HG02885 (cell line): ENCODE measurements around the gene HOXB5.

ENCODE experiments used
- ATAC-seq: cut with Tn5 transposase; IDR thresholded peaks from one replicate; pipeline ENCODE4 v1.9.1; 2021; ENCODE audit warnings: mild to moderate bottlenecking; ENCODE audit not compliant: unreplicated experiment, poor library complexity

HOXB5 gene

DNA sequence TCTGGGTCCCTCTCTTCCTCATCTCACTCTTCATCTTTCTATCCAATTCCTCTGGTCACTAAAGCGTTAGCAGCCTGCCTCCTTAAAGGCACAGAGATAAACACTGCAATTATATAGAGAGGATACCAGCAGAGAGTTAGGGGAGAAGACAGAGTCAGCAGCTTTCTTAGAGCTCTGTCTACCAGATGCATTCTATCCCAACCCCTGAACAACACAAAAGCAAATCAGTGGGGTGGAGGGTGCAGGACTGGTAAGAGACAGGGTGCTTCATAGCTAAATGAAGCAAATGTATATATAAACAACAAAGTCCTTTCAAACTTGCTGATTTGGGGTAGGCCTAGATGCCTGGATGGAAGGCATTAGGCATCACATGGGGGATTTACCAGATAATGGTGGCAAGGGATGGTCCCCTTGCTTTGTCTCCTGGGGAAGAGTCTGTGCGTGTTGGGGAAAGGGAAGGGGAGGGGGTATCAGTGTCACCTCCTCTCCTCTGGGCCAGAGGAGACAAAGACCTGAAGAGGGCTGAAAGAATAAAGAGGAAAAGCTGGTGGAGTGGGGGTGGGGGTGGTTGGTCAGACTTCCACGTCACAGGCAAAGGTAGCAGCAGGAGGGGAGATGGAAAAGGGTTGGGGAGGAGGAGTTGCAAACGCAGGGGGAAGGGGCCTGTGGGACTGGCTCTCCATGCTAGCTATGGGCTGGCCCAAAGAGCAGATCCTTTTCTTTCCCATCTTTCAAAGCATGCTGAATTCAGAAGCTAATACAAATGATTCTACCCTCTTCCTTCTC, 27.5 kb downstream of the HOXB5 start:
- no peak for ATAC-seq

DNA sequence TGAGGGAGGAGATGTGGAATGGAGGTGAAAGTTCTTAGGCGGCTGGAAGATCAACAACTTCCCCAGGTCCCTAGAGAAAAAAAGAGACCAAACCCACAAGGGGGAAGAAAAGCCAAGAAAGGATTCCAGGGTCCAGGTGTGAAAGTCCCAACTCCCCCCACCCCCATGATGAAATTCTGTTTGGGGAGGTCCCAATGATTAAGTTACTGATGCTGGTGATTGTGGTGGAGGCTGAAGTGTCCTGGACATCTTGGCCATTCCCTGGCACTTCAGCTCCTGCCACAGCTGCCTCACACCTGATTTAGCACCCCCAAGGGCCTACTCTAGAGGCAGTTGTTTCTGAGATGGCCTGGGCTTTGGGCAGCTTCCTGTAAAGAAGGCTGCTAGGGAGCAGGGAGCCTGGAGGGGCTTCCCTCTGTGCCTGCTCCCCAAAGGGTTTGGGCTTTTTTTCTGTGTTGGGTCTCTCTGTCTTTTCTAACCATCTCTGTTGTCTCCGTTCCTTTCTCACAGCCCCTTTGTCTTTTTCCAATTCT, 28.5 kb downstream of the HOXB5 start:
- no peak for ATAC-seq

DNA sequence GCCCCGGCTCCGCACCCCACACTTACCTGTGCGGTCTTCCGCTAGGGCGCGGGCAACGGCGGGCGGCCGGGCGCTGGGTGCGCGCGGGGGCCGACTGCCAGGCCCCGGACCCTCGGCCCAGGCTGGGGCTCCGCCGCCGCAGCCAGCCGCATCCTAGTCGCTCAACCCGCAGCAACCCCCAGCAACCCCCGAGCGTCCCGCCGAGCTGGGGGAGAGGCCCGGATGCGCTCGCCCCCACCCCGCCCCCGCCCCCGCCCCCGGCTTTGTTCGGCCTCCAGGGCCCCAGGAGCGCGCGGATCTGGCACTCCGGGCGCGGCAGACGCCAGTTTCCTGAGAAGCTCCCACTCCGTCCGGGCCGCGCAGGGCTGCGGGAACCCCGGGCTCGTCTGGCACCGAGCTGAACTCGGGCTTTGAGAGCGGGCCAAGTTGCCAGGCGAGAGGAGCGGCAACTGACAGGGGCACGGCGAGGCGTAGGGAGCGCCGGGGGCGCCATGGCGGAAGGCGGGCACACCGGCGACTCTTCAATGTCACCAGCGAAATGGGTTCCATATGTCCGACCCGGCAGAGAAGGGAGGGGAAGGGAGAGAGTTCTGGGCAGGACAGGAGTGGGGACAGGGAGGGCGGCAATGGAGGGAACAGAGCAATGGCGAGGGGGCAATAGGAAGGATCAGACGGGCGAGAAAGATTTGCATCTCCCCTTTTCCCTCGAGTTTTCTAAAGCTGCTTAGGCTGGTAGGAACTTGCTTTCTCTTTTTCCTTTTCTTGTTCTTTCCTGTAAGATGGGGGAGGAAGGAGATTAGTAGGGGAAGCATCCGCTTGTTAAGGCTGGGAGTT, 29.2 kb downstream of the HOXB5 start:
- no peak for ATAC-seq

DNA sequence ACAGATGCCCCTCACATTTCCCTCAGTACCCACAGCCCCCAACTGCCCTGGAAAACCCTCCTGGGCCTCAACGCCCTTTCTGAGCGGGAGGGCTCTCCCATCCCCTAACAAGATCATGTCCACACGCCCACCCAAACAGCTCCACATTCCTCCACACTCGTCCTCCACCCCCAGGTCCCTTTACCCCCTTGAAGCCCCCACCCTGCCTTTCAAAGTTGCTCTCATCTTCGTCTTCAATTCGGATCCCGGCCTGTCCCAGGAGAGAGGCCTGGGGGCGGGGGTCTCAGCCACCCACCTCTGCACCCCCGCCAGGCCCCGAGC, 29.8 kb downstream of the HOXB5 start:
- no peak for ATAC-seq

DNA sequence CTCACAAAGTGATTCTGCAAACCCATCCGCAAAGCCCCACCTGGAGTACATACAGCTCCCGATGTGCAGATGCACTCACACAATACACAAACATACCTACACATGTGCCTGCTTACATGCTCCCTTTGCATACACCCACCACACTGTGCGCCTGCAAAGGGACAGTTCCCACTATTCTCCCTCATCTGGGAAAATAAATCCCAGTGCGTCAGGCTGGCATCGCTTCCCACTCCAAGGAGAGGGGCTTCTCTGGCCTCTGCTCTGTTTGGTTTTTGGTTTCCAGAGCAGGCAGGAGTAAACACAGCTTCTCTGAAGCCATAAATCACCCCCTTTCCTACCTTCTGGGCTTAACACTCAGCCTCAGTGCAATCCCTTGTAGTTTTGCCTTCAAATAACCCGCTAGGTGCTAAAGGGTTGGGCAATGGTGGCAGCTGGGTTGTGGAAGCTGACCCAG, 30.2 kb downstream of the HOXB5 start:
- no peak for ATAC-seq

DNA sequence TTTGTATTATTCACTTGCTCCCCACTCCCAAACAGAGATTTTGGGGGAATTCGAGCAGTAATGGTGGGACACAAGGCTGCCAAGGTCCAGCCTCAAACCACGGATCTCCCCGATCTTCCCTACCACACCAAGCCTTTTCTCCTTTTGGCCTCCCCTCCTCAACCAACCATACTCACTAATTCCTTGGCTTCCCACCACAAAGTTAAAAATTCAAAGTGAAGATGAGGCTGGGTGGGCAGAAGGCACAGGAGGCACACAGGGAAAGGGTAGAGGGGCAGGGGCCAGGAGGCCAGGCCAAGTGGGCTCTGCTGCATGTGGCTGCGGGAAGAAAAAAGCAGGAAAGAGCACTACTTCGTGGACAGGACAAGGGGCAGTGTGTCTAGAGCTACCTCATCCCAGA, 30.6 kb downstream of the HOXB5 start:
- no peak for ATAC-seq

DNA sequence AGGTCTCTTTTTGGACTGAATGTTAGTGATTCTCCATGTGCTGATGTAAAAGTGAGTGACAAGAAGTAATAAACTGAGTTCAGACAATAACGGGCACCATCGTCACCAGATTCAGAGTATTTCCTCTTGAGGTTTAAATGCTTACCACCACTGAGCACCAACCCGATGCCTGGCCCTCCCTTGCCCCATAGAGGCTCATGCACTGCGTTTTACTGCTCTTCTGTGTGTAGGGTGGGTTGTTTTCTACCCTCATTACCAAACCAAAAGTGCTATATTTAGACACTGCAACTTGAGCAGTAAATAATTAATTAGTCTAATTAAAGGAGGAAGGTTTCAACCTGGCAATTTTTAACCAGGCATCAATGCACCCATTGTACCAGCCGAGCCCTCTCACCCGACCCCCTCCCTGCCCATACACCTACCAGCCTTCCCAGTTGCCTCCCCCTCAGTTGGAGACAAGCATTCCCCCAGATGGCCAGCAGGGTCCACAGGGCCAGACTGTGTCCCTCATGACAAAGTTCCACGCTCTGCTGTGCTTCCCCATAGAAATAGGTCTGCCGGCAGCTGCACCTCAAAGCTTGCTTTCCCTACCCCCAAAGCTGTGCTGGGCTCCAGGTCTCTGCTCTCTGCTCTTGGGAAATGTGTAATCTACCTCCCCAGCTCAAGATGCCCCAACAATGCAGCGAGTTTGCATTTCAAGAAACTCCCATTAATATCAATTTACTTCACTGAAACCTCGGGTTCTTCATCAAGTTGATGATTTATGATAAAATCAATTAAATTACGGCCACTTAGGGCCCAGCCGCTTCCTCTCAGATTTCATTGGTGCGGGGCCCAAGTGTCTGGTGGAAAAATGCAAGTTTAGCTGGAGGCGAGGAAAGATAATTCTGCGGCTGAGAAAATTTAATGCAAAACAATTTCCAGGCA, 31.4 kb downstream of the HOXB5 start:
- ATAC-seq: no peak

DNA sequence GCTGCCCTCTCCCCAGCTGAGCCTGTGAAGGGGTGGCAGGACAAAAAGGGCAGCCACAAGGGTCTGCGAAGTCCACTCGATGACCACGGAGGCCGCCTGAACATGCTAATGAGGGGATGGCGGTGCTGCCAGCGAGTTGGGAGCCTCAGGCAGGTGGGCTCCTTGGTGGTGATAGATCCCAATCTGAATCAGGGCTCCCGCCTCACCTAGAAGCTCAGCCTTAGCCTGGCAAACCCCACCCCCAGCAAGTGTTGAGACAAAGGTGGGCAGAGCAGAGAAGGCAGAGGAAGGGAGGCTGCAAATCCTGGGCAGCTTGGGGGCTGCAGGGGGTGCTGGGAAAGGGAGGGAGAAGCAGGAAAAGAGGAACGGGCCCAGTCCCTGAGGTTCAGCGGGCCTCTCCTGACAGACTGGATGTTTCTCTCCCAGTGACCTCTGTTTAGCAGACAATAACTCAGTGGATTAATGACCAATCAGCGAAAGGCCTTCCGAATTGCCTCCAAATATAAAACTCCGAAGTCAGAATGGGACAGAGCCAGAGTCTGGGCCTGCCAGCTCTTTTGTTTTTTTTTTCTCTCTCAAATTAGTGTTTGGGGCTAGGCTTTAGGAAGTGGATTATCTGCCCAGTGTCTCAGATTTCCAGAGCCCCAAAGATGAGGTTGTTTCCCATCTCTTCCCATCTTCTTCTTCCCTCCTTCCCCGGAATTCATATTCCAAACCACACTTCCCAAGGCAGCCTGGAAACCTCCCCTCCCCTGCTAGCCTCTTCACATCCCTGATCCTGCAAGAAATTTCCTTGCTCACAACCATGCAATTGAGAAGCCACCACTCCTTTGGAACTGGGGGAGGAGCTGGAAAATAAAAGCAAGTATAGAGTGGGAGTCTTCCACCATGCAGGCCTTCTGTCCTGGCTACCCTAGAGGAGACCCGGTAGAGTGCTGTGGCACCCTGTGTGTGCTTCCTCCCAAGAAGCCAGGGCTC, 33.5 kb downstream of the HOXB5 start:
- no peak for ATAC-seq

DNA sequence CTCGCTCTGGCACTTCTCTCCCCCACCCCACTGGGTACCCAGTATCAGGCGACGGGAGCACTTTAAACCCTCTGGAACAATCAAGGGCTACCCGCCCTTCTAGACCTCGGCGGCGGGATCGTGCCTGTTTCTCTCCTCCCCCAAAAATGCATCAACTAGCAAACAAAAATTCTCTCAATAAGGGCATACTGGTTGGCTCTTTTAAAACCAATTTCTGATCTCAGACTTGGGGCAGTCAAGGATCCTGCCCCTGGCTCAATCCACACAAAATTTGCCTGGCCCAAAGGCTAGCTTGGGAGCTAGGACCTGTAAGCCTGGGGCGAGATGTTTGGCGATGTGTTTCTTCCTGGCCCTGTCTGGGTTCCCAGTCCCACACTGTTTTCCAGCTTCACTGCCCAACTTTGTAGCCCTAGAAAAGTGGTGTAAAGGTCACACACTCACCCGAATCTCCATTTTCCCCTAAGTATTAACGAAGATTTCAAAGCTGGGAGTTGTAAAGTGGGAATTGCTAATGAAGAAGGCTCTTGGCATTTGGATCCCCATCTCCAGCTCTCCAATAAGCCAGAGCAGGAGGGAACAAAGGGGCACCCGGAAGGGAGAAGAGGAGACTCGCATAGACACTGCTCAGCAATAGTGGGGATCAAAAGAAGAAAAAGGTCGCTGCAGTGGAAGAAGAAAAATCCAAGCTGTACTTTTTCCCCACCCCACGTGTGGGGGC, 34.3 kb downstream of the HOXB5 start:
- ATAC-seq: no peak

DNA sequence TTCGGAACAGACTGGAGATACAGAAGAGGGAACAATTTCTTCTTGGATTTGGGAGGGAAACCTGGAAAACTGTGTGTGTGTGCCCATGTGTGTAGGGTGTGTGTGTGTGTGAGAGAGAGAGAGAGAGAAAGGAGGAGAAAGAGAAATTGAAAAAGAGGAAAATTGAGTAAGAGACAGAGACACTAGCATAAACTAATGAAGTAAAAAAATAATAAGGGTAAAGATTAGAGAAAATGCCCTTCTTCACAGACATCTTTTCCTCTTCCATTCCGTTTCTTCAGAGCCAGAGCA, 34.8 kb downstream of the HOXB5 start:
- ATAC-seq: no peak

DNA sequence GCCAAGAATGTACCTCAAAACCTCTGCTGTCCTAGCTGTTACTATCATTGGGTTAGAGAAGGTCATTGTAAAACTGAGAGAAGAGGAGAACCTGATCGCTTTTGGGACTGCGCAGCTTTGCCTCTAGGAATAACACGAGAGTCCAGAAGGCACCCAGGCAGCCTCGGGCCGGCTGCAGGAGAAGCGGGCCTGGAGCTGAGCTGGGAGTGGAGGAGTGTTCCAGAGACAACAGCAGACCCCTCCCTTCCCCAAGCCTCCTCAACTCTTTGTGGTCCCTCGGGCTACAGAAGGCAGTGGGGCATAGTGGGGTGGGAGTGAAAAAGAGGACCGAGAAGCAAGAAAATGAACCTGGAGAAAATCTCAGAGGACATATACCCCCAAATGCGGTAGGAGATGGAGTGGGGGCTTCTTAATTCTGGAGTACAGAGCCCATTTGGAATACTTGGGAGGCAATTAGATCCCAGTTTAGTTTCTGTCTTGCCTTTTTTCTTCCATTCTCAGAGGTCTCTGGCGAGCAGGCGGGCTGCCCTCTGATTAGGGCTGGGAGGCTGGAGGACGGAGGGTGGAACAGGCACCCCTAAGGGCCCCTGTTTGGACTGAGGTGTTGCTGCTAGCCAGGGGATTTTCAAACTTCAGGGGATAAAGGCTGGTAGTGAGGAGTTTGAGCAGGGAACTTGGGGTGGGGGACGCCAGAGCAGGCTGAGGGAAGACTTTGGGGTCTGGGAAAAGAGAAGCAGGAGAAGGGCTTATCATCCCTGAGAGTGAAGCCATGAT, 35.3 kb downstream of the HOXB5 start:
- no peak for ATAC-seq

DNA sequence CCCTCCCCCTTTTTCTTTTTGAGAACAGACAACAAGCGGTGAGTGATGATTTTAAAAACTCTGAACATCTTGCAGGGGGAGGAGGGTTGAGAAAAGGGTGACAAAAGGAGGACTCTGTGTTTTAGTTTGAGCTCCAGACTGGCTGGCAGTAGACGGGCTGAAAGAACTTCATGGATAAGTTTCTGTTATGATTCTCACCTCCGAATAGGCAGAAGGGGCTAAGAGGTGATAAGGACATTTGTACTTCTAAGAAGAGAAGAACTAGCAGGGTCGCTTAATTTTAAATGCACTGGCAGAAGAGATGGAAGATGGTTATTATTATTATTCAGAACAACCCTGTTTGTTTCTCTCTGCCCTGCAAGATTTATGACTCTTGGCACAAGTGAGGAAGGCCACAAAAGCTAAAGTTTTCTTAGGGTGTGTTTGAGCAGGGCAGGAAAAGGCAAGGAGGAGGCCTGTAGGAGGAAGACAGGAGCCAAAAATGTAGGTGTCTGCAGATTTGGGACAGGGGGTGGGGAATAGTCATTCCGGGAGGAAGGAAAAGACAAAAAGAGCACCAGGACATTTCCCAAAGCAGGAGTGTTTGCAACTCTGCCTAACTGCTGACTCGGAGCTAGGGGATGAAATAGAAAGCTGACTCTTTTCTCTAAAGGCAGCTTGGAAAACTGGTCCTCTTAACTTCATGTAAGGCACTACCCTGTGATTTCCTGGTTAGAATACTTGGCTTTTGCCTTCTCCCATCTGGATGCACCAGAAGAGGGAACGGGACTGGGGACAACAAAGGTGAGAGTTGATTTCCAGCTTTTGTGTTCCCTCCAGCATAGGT, 36.8 kb downstream of the HOXB5 start:
- ATAC-seq: no peak

DNA sequence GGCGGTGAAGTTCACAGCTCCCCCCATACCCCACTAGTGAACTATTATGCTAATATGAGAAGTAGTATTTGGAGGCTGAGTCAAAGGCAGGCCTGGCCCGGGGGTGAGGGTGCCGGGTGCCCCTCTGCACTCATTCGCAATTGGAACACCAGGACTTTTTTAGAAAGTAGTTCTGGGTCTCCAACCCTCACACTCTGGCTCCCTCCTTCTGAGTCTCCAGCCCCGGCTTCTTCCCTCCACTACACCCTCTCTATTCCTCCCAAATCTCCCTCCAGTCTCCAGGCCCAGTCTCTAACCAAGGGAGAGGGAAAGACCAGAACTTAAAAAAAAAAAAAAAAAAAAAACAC, 37.4 kb downstream of the HOXB5 start:
- no peak for ATAC-seq

DNA sequence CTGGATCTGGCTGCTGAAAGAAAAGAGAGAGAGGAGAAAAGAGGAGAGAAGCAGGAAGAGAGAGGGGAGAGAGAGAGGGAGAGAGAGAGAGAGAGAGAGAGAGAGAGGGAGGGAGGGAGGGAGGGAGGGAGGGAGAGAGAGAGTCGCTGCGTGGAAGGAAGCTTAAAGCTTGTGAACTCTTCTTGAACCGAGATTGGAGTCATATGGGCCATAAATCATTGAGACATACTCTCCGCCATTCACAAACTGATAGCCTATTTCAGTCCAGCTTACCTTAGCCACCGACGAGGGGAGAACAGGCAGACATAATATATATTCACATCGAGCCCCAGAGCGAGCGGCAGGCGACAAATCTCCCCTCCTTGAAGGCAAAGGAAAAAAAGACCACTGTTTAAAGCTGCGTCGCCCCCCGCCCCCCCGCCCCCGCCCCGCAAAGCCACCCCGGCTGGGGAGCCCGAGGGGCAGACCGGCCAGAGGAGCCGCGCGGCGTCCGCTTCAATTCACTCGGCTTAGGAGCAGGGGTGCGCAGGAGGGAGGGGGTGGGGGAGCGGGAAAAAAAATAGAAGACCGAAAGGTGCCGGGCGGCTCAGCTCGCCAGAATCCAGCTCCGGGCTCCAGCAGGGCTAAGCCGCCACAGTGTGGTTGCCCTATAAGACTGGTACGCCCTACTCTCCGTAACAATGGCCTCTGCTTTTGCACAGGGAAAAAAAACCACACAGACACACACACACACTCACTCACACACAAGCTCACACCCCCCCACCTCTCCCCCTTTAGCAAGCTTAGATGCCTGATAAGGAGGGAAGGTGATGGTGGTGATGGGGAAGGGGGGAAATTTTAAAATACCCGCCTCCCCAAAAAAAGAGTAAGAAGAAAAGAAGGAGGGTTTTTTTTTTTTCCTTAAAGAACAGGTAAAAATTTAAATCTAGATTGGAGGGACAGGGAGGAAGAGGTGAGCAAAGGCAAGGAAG, 38.0 kb downstream of the HOXB5 start:
- ATAC-seq: no peak

DNA sequence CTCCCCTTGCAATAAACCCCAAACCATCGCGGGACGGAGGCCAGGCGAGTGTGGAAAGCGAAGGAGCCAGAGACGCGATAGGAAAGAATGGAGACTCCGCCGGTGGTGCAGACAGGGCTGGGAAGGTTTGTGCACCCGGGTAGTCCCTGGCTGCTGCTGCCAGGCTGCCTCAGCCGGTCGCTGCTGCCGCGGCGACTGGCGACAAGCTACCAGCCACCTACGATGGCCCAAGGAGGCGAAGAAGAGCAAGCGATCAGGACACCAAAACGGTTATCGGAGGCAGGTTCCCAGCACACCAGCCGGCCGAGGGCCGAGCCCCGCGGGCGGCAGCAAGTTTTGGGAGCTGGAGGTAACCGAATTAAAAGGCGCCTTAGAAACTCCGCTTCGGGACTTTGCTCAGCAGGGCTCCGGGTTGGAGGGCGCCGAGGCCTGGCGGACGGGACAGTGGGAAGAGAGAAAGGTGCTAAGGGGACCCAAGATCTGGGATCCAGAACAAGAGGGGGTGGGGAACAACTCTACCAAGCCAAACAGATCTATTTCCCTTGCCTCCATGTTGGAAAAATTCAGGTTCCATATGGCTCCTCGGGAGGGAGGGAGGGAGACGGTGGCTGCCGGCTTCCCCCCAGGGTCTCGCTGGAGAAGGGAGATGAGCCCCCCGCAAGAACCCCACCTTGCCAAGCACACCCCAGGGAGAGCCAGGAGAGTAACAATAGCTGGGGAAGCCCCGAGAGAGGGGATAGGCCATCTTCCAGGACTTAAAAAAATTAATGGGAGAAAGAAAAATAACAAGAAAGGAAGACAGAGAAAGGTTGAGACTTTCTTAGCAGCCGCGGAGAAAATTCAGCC, 38.9 kb downstream of the HOXB5 start:
- no peak for ATAC-seq
